Measurements from ENCODE around the gene STOM.

DNA sequence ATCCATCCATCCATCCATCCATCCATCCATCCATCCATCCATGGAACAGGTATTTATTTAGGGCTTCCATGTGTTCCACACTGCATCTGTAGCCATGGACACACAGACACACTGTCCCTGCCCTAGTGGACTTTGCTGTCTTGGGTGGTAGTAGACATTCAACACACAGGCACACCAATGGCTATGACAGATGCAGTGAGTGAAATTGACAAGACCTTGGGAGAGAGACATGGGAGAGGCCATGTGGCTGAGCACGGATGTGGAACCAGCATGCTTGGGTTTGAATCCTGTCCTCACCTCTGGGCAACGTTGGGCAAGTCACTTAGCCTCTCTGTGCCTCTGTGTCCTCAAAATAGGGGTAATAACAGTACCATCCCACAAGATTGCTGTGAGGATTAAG, 45.3 kb downstream of the STOM start:
- TF ChIP-seq POLR2A (IDR thresholded peaks at IDR 0.05; ENCODE audit: low read depth, low read length): no peak
- TF ChIP-seq SIN3A (IDR thresholded peaks at IDR 0.05; ENCODE audit: low read depth, low read length): no peak
- no peak for TF ChIP-seq EZH2 (IDR thresholded peaks at IDR 0.05; ENCODE audit: borderline replicate concordance, control insufficient read depth, low read depth, low read length)
- TF ChIP-seq, protein P1, sequence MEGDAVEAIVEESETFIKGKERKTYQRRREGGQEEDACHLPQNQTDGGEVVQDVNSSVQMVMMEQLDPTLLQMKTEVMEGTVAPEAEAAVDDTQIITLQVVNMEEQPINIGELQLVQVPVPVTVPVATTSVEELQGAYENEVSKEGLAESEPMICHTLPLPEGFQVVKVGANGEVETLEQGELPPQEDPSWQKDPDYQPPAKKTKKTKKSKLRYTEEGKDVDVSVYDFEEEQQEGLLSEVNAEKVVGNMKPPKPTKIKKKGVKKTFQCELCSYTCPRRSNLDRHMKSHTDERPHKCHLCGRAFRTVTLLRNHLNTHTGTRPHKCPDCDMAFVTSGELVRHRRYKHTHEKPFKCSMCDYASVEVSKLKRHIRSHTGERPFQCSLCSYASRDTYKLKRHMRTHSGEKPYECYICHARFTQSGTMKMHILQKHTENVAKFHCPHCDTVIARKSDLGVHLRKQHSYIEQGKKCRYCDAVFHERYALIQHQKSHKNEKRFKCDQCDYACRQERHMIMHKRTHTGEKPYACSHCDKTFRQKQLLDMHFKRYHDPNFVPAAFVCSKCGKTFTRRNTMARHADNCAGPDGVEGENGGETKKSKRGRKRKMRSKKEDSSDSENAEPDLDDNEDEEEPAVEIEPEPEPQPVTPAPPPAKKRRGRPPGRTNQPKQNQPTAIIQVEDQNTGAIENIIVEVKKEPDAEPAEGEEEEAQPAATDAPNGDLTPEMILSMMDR (IDR thresholded peaks at IDR 0.05 in 2 of 3, conservative IDR thresholded peaks at IDR 0.05 in 1 of 3; ENCODE audit: control insufficient read depth in 2 of 3, extremely low read depth in 1 of 3, insufficient read depth in 1 of 3, low read depth in 3 of 3, low read length in 3 of 3): no peak
- no peak for TF ChIP-seq SMAD1 (IDR thresholded peaks at IDR 0.05; ENCODE audit: low read depth, partially characterized antibody)
- TF ChIP-seq, protein P2, sequence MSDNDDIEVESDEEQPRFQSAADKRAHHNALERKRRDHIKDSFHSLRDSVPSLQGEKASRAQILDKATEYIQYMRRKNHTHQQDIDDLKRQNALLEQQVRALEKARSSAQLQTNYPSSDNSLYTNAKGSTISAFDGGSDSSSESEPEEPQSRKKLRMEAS (IDR thresholded peaks at IDR 0.05; ENCODE audit: low read depth, low read length): no peak
- TF ChIP-seq TBL1XR1 (IDR thresholded peaks at IDR 0.05; ENCODE audit: low read depth, low read length): no peak
- no peak for TF ChIP-seq SIX5 (IDR thresholded peaks at IDR 0.05; ENCODE audit: low read depth, low read length, severe bottlenecking)

Data from GM12878 (cell line).